Keratinocyte (primary cell): ENCODE data around the gene PEX16.
"Not testable (repeated sequence)": the region's sequence is repeated elsewhere in the genome, so short reads cannot be mapped to it uniquely, and the experiment has no call there.

Experiments
- CTCF ChIP-seq, 3 experiments: IDR thresholded peaks in 1 of 3; conservative IDR thresholded peaks in 1 of 3; optimal IDR thresholded peaks in 1 of 3; 2 replicates in 2 of 3; 3 replicates in 1 of 3; pipeline versions ENCODE3 to v1.5.1; 2011; ENCODE audit warnings: low read length in 3 of 3, mild to moderate bottlenecking in 3 of 3, moderate library complexity in 2 of 3, control low read depth in 1 of 3, inconsistent platforms in 1 of 3; ENCODE audit not compliant: insufficient read depth in 2 of 3; ENCODE audit errors: extremely low read depth in 1 of 3
- EZH2 ChIP-seq: IDR thresholded peaks from one replicate; pipeline ENCODE4 v1.6.1; 2012; ENCODE audit warnings: inconsistent platforms, mild to moderate bottlenecking, low read length, moderate library complexity

- TF ChIP-seq CTCF (optimal IDR thresholded peaks at IDR 0.05 in 1 of 3, IDR thresholded peaks at IDR 0.05 in 1 of 3, conservative IDR thresholded peaks at IDR 0.05 in 1 of 3; ENCODE audit: extremely low read depth in 1 of 3, insufficient read depth in 2 of 3, low read length in 3 of 3); EZH2: not testable (repeated sequence)
Measured at GRCh38 chr11:45905576-45905975, 12.1 kb downstream of the PEX16 start.
